Common myeloid progenitor, CD34-positive (primary cell): ENCODE measurements around the gene NOTUM.
A peak's percentile ranks its signal among the peaks of the same experiment; 100 is the strongest.

ENCODE experiments used
- CTCF ChIA-PET: fragments of 350-600 bp; sonication (Branson Sonifier 250); formaldehyde crosslinking; loops from one replicate; lab custom pipeline; 2021; ENCODE audit warnings: antibody characterized with exemption; lab: Charles Lee
- POLR2A ChIA-PET: fragments of 350-600 bp; sonication (Branson Sonifier 250); formaldehyde crosslinking; loops from one replicate; lab custom pipeline; 2021; ENCODE audit warnings: antibody characterized with exemption; lab: Charles Lee
- DNase-seq, 3 donors: peaks; one replicate each; pipeline versions ENCODE4 v3.0.0 to v3.0.0-alpha.2; 2013
- H3K27ac ChIP-seq, 2 experiments: 1 replicate in 1 of 2; 2 replicates in 1 of 2; pipeline ENCODE4 v1.7.0; 2013; ENCODE audit warnings: inconsistent platforms in 2 of 2, low read length in 2 of 2, mild to moderate bottlenecking in 2 of 2, low read depth in 1 of 2, moderate library complexity in 1 of 2; ENCODE audit not compliant: severe bottlenecking in 2 of 2, insufficient read depth in 1 of 2, poor library complexity in 1 of 2
- H3K27me3 ChIP-seq, 5 experiments: replicated peaks in 2 of 5; 1 replicate in 3 of 5; 2 replicates in 2 of 5; pipeline versions ENCODE4 v1.6.1 to v1.7.0; 2013; ENCODE audit warnings: low read length in 4 of 5, mild to moderate bottlenecking in 2 of 5, moderate library complexity in 2 of 5, inconsistent platforms in 1 of 5; ENCODE audit not compliant: insufficient read depth in 5 of 5, control insufficient read depth in 4 of 5
- H3K36me3 ChIP-seq, 4 experiments: 1 replicate in 2 of 4; 2 replicates in 2 of 4; pipeline versions ENCODE4 v1.6.1 to v1.7.0; 2013; ENCODE audit warnings: low read length in 3 of 4, control low read depth in 1 of 4, mild to moderate bottlenecking in 1 of 4; ENCODE audit not compliant: control insufficient read depth in 4 of 4, insufficient read depth in 4 of 4
- H3K4me1 ChIP-seq, 4 experiments: 1 replicate in 3 of 4; 2 replicates in 1 of 4; pipeline versions ENCODE4 v1.6.1 to v1.7.1; 2013; ENCODE audit warnings: low read length in 3 of 4, mild to moderate bottlenecking in 3 of 4, control low read depth in 1 of 4, inconsistent platforms in 1 of 4, moderate library complexity in 1 of 4; ENCODE audit not compliant: control insufficient read depth in 4 of 4, insufficient read depth in 4 of 4; ENCODE audit errors: control extremely low read depth in 1 of 4
- H3K4me3 ChIP-seq, 7 experiments: 1 replicate in 4 of 7; 2 replicates in 3 of 7; pipeline versions ENCODE4 v1.5.1 to v1.7.0; 2013; ENCODE audit warnings: mild to moderate bottlenecking in 7 of 7, low read length in 6 of 7, moderate library complexity in 6 of 7, inconsistent platforms in 2 of 7, low read depth in 2 of 7, control low read depth in 1 of 7; ENCODE audit not compliant: insufficient read depth in 4 of 7, control insufficient read depth in 1 of 7; ENCODE audit errors: extremely low read depth in 1 of 7
- H3K9me3 ChIP-seq, 5 experiments: 1 replicate in 4 of 5; 2 replicates in 1 of 5; pipeline versions ENCODE4 v1.6.1 to v1.7.1; 2013; ENCODE audit warnings: low read length in 4 of 5, mild to moderate bottlenecking in 2 of 5, inconsistent platforms in 1 of 5, low read depth in 1 of 5, moderate library complexity in 1 of 5; ENCODE audit not compliant: control insufficient read depth in 4 of 5, insufficient read depth in 2 of 5; ENCODE audit errors: control extremely low read depth in 1 of 5
- WGBS: methylation state at CpG from one replicate; pipeline ENCODE4 v1.1.5; 2013; ENCODE audit not compliant: insufficient coverage; 5-methylcytosine and 5-hydroxymethylcytosine counted together

NOTUM gene

GRCh38 chr17:81939881-81940385 lies 21.1 kb downstream of the NOTUM start:
- Histone ChIP-seq H3K4me1 (peaks cover 0 to 33% (median 32%) of the 10 kb centered on the region in 4 experiments), H3K36me3 (peaks cover 0 to 3% (median 0%) of the 10 kb centered on the region in 4 experiments), H3K9me3 (no peaks in the 10 kb centered on the region), H3K4me3 (no peak overlapping the region), H3K27ac (no peak overlapping the region), H3K27me3 (peaks cover 0 to 4% (median 0%) of the 10 kb centered on the region in 5 experiments)
- 94% methylated on average over 20 of the region's 21 CpGs for WGBS
- POLR2A ChIA-PET, result no interaction called here
- CTCF ChIA-PET, result interaction anchor here (0.8 to 1.5 kb wide), 3 partner anchors 10 to 13 kb away, joined by 3 to 4 read pairs (median 4); no protein-coding TSS in a partner anchor
- DNase-seq, result no peak

GRCh38 chr17:81939218-81939617 lies 21.8 kb downstream of the NOTUM start:
- POLR2A ChIA-PET, result no interaction called here
- CTCF ChIA-PET, result no interaction called here
- H3K27ac ChIP-seq, result no peak overlapping the region
- H3K27me3 ChIP-seq, result peaks cover 0 to 2% (median 0%) of the 10 kb centered on the region in 5 experiments
- DNase-seq, result no peak
- peaks cover 0 to 33% (median 32%) of the 10 kb centered on the region in 4 experiments for H3K4me1 ChIP-seq
- peak overlapping the region in 3 of 7 experiments; percentile 19 to 28 (median 24) for H3K4me3 ChIP-seq
- whole genome bisulfite sequencing, result 58% methylated on average over 11 of the region's 15 CpGs
- no peaks in the 10 kb centered on the region for H3K9me3 ChIP-seq
- peaks cover 0 to 3% (median 0%) of the 10 kb centered on the region in 4 experiments for H3K36me3 ChIP-seq

DNA sequence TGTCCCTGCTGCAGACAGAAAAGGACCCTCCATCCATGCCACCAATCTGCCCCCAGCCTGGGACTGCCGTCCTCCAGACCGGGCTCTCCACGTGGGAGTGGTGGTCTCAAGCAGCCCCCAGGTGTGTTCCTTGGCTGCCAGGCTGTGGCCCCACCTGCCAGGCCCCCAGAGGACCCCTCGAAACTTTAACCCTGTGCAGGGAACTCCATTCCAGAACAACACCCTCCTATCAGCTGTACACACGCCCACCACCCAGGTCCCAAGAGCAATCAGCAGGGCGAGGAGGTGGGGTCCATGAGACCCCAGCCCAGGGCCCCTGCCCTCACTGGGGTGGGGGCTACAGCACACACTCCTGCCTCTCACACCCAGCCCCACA lies 25.3 kb downstream of the NOTUM start:
- WGBS, result 90% methylated on average over 3 of the region's 6 CpGs
- POLR2A ChIA-PET, result no interaction called here
- Histone ChIP-seq H3K4me3 (no peak overlapping the region), H3K27me3 (peaks cover 0 to 2% (median 0%) of the 10 kb centered on the region in 5 experiments), H3K9me3 (no peaks in the 10 kb centered on the region), H3K4me1 (peaks cover 0 to 44% (median 34%) of the 10 kb centered on the region in 4 experiments), H3K36me3 (peaks cover 0 to 3% (median 0%) of the 10 kb centered on the region in 4 experiments), H3K27ac (no peak overlapping the region)
- no peak for DNase-seq
- CTCF ChIA-PET, result interaction anchor here (0.9 kb wide), 1 partner anchor 102 kb away, joined by 3 read pairs; the partner anchor contains the start of gene DCXR

DNA sequence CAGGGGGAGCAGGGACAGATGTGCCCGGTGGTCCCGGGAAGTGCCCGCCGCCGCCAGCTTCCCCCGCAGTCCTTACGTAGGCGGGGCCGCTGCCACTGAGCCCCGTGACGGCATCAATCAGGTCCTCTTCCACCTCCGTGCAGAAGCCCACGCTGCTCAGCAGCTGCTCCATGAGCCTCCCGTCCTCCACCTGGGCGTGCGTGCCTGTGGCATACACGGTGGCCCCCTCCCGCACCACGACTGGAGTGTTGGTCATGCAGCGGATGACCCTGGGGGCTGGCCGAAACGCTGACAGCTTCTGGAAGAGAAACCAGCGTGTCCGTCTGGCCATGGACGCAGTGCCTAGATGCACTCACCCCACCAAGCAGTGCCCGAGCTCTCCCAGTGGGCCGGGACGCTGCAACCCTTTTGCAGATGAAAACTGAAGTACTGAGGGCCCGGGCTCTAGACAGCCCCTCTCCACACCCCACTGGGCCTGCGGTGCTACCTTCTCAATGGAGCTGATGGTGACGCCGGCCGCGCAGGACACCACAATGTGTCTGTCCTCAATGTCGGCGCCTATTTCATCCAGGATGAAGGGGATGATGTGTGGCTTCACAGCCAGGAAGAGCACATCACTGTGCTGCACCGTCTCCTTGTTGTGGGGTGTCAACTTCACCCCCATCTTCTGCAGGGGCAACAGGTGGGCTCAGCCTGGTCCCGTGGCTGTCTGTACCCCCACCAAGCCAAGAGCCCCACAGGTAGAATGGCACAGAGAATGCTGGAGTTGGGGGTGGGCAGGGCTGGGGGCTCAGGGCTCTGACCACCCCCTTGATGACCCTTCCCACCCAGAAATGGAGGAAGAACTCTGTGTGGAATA lies 25.9 kb downstream of the NOTUM start:
- 97% methylated on average over 34 of the region's 38 CpGs for WGBS
- CTCF ChIA-PET, result interaction anchor here (0.9 to 1.3 kb wide), 3 partner anchors 65 to 102 kb away, joined by 3 read pairs; partner anchors contain the start of genes CENPX, DCXR and LRRC45

DNA sequence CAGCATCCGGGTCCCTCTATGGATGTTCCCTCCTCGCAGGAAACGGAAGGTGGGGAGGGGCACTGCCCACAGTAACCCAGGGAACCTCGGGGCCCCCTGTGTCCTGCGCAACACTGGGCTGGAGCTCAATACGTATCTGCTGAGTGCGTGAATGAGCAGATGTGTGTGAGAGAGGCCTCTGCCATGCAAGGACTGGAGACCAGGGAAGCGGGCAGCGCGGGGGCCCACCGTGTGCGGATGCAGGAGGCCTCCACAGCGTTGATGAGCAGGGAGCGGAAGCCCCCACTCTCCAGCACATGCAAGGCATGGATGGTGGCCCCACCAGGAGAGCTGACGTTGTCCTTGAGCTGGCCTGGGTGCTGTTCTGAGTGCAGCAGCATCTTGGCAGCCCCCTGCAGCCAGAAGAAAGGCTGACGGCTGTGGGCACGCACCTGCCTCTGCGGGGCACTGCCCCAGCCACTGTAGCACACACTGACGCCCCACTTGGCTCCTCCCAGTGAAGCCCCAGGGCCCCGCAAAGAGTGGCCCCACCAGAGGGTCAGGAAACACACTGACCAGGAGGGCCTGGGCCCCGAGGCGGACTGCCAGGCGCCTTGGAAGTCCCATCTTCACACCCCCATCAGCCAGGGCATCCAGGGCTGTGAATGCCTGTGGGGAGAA lies 26.8 kb downstream of the NOTUM start:
- Histone ChIP-seq H3K27ac (no peak overlapping the region), H3K4me1 (peaks cover 0 to 39% (median 29%) of the 10 kb centered on the region in 4 experiments), H3K4me3 (no peak overlapping the region), H3K27me3 (peaks cover 0 to 11% (median 6%) of the 10 kb centered on the region in 5 experiments), H3K9me3 (no peaks in the 10 kb centered on the region), H3K36me3 (peaks cover 0 to 3% (median 0%) of the 10 kb centered on the region in 4 experiments)
- ChIA-PET CTCF (interaction anchor here (0.9 to 1.7 kb wide), 3 partner anchors 65 to 89 kb away, joined by 3 to 4 read pairs (median 3); partner anchors contain the start of genes CENPX and LRRC45), POLR2A (no interaction called here)
- DNase-seq, result no peak
- 95% methylated on average over 18 of the region's 23 CpGs for WGBS

More for the DNA sequence above, 25.9 kb downstream of the NOTUM start:
- Histone ChIP-seq H3K27ac (no peak overlapping the region), H3K36me3 (peaks cover 0 to 3% (median 0%) of the 10 kb centered on the region in 4 experiments), H3K4me1 (peaks cover 0 to 46% (median 35%) of the 10 kb centered on the region in 4 experiments), H3K27me3 (peaks cover 0 to 3% (median 0%) of the 10 kb centered on the region in 5 experiments), H3K9me3 (no peaks in the 10 kb centered on the region), H3K4me3 (no peak overlapping the region)
- no peak for DNase-seq
- POLR2A ChIA-PET, result no interaction called here

DNA sequence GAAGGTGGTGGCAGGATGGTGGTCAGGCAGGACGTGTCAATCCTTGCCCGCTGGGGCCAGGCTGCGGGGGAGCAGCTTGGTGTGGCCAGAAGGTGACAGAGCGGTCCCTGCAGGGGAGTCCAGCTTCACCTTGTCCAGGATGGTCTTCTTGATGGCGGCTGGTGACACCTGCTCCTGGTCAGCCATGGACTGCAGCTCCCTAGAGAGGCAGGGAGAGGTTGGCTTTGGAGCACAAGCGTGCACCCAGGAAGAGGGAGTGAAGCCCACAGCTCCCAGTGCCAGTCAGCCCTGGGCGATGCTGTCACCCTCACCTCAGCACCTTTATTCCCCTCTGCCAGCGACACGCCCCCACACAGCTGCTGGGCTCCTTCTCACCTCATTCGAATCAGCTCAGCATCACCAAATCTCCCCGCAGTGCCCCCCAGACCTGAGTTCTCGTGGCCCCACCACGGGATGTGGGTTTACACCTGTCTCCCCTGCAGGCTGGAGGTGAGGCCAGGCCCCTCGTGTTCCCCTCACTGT lies 27.7 kb downstream of the NOTUM start:
- no peak overlapping the region for H3K27ac ChIP-seq
- no peaks in the 10 kb centered on the region for H3K9me3 ChIP-seq
- peaks cover 0 to 21% (median 12%) of the 10 kb centered on the region in 5 experiments for H3K27me3 ChIP-seq
- CTCF ChIA-PET, result interaction anchor here (1.7 kb wide), 1 partner anchor 87 kb away, joined by 4 read pairs; no protein-coding TSS in a partner anchor
- 96% methylated on average over 12 of the region's 14 CpGs for WGBS
- DNase-seq, result no peak
- peaks cover 0 to 3% (median 0%) of the 10 kb centered on the region in 4 experiments for H3K36me3 ChIP-seq
- H3K4me3 ChIP-seq, result no peak overlapping the region
- H3K4me1 ChIP-seq, result peaks cover 0 to 42% (median 30%) of the 10 kb centered on the region in 4 experiments
- POLR2A ChIA-PET, result no interaction called here
